Smooth muscle cell (in vitro differentiated cells): ENCODE data around the gene PDHX. TPM values are rescaled to one million over a fixed set of nuclear protein-coding genes. Genes with fewer than 3 reads are reported as not detected.

Experiments
- DNase-seq: peaks from one replicate; lab custom pipeline; 2025; ENCODE audit not compliant: unreplicated experiment; lab: John Stamatoyannopoulos, UW
- H2AFZ ChIP-seq: fragments of 200-600 bp; sonication (generic); 2 replicates; pipeline ENCODE4 v1.6.0; 2016; ENCODE audit warnings: antibody characterized with exemption, low read depth, mild to moderate bottlenecking
- H3F3A ChIP-seq: fragments of 200-600 bp; sonication (generic); 2 replicates; pipeline ENCODE4 v1.6.0; 2017; ENCODE audit warnings: antibody characterized with exemption, low read depth
- H3K27ac ChIP-seq: fragments of 200-600 bp; sonication (generic); 2 replicates; pipeline ENCODE4 v1.5.1; 2016; ENCODE audit warnings: low read depth, mild to moderate bottlenecking
- H3K27me3 ChIP-seq: fragments of 200-600 bp; sonication (generic); 2 replicates; pipeline ENCODE4 v1.6.1; 2016; ENCODE audit warnings: low read depth, mild to moderate bottlenecking
- H3K36me3 ChIP-seq: fragments of 200-600 bp; sonication (generic); 2 replicates; pipeline ENCODE4 v1.5.1; 2016; ENCODE audit warnings: low read depth
- H3K4me1 ChIP-seq: fragments of 200-600 bp; sonication (generic); 2 replicates; pipeline ENCODE4 v1.5.1; 2016; ENCODE audit warnings: low read depth
- H3K4me2 ChIP-seq: fragments of 200-600 bp; sonication (generic); 2 replicates; pipeline ENCODE4 v1.6.0; 2016; ENCODE audit warnings: mild to moderate bottlenecking
- H3K4me3 ChIP-seq: fragments of 200-600 bp; sonication (generic); 2 replicates; pipeline ENCODE4 v1.5.1; 2016; ENCODE audit warnings: mild to moderate bottlenecking
- H3K79me2 ChIP-seq: fragments of 200-600 bp; sonication (generic); 2 replicates; pipeline ENCODE4 v1.6.0; 2016; ENCODE audit warnings: low read depth, mild to moderate bottlenecking
- H3K9ac ChIP-seq: fragments of 200-600 bp; sonication (generic); 2 replicates; pipeline ENCODE4 v1.6.0; 2016; ENCODE audit warnings: low read depth
- H3K9me3 ChIP-seq: fragments of 200-600 bp; sonication (generic); replicated peaks from 2 replicates; pipeline ENCODE4 v1.5.1; 2016; ENCODE audit warnings: low read depth
- H4K20me1 ChIP-seq: fragments of 200-600 bp; sonication (generic); 2 replicates; pipeline ENCODE4 v1.6.0; 2016; ENCODE audit warnings: low read depth
- CTCF ChIP-seq: fragments of 200-600 bp; sonication (generic); IDR thresholded peaks from 2 replicates; pipeline ENCODE4 v1.5.1; 2017; ENCODE audit warnings: borderline replicate concordance, mild to moderate bottlenecking, antibody characterized with exemption; ENCODE audit not compliant: insufficient read depth, poor library complexity, severe bottlenecking
- WGBS: methylation state at CpG from one replicate; pipeline ENCODE4 v1.1.7; 2016; ENCODE audit warnings: low lambda C conversion rate; 5-methylcytosine and 5-hydroxymethylcytosine counted together
- polyA plus RNA-seq: library from polyadenylated mRNA; unstranded; fragments of >200 nt; fragmentation: Nextera tagmentation; extraction: Ambion mirVana; gene quantifications from 2 replicates; pipeline ENCODE4 v1.2.1, GENCODE V29; 2016
- total RNA-seq: library from RNA; depleted of rRNA; stranded (reverse); fragments of >200 nt; gene quantifications from 2 replicates; pipeline ENCODE4 v1.2.3, GENCODE V29; 2014

Gene PDHX
- total and polyA plus RNA-seq, 2 experiments from 2014 or later = 56.6 to 100 TPM

GRCh38 chr11:34987617-34988016 is 71.2 kb downstream of the PDHX start:
- H3K4me2 ChIP-seq = peak overlapping the region; percentile 45
- H3K4me1 ChIP-seq = peaks cover 5% of the 10 kb centered on the region
- 48% methylated on average over 5 of the region's 5 CpGs for WGBS
- no peak for DNase-seq
- H4K20me1 ChIP-seq = no peaks in the 10 kb centered on the region
- H3F3A ChIP-seq = peaks cover 4% of the 10 kb centered on the region
- H3K79me2 ChIP-seq = no peaks in the 10 kb centered on the region
- H3K27ac ChIP-seq = peak overlapping the region; percentile 76
- H2AFZ ChIP-seq = no peak overlapping the region
- peaks cover 16% of the 10 kb centered on the region for H3K36me3 ChIP-seq
- no peak for TF ChIP-seq CTCF
- H3K4me3 ChIP-seq = no peak overlapping the region
- H3K27me3 ChIP-seq = no peaks in the 10 kb centered on the region
- no peaks in the 10 kb centered on the region for H3K9me3 ChIP-seq
- no peak overlapping the region for H3K9ac ChIP-seq

- WGBS = 82% methylated on average over 4 of the region's 4 CpGs
- H3F3A ChIP-seq = peaks cover 4% of the 10 kb centered on the region
- H3K27me3 ChIP-seq = no peaks in the 10 kb centered on the region
- no peak for DNase-seq
- no peaks in the 10 kb centered on the region for H3K79me2 ChIP-seq
- H3K4me3 ChIP-seq = no peak overlapping the region
- H3K36me3 ChIP-seq = peaks cover 18% of the 10 kb centered on the region
- no peak overlapping the region for H2AFZ ChIP-seq
- TF ChIP-seq CTCF = no peak
- peak overlapping the region; percentile 76 for H3K27ac ChIP-seq
- H3K4me1 ChIP-seq = peaks cover 5% of the 10 kb centered on the region
- peak overlapping the region; percentile 45 for H3K4me2 ChIP-seq
- H3K9ac ChIP-seq = no peak overlapping the region
- no peaks in the 10 kb centered on the region for H4K20me1 ChIP-seq
- H3K9me3 ChIP-seq = no peaks in the 10 kb centered on the region
These were observed 72.2 kb downstream of the PDHX start for GRCh38 chr11:34988294-34989255.

- Histone ChIP-seq H3K4me2 (no peak overlapping the region), H2AFZ (no peak overlapping the region), H4K20me1 (no peaks in the 10 kb centered on the region), H3K36me3 (peaks cover 3% of the 10 kb centered on the region), H3K9me3 (no peaks in the 10 kb centered on the region), H3K4me3 (no peak overlapping the region), H3K4me1 (peaks cover 5% of the 10 kb centered on the region), H3F3A (peaks cover 4% of the 10 kb centered on the region), H3K79me2 (no peaks in the 10 kb centered on the region), H3K27me3 (no peaks in the 10 kb centered on the region), H3K27ac (no peak overlapping the region), H3K9ac (no peak overlapping the region)
- DNase-seq = no peak
- no peak for TF ChIP-seq CTCF
- WGBS = 93% methylated on average over 2 of the region's 2 CpGs
These were observed 74.5 kb downstream of the PDHX start for GRCh38 chr11:34990916-34991315.
